Measurements from ENCODE around the gene XYLT1.
"Not testable (repeated sequence)": the region's sequence is repeated elsewhere in the genome, so short reads cannot be mapped to it uniquely, and the experiment has no call there.

Gene XYLT1

DNA sequence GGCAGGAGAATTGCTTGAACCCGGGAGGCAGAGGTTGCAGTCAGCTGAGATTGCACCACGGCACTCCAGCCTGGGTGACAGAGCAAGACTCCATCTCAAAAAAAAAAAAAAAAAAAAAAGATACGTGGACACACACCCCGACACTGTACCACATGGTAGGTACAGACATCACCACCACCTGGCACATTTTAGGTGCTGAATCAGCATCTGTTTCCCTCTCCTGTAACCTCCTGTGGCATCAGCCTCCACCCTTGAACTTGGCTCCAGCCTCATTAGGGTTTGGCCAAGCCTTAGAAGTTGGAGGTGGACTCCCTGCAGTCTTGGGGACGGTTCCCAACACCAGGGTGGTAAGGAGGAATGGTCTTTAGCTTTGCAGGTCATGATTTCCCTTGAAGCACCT lies 46.0 kb downstream of the XYLT1 start:
- DNase-seq, result no peak

DNA sequence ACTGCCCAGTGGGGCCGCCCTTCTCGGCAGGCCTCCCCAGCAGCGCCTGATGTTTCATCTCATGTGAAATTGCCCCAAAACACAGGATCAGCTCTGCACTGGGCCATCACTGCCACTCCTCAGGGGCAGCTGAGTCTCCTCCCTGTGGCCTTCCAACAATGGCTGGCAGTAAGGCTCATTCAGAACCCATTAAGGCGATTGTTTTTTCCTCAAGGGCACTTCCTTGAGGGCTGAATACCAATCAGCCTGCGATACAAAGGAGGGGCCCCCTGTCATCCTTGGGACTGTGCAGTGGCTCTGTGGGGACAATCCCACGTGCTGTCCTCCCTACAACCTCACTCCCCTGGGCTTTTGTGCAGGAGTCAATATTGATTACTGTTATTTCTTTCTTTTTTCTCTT lies 47.5 kb downstream of the XYLT1 start:
- no peak for DNase-seq

DNA sequence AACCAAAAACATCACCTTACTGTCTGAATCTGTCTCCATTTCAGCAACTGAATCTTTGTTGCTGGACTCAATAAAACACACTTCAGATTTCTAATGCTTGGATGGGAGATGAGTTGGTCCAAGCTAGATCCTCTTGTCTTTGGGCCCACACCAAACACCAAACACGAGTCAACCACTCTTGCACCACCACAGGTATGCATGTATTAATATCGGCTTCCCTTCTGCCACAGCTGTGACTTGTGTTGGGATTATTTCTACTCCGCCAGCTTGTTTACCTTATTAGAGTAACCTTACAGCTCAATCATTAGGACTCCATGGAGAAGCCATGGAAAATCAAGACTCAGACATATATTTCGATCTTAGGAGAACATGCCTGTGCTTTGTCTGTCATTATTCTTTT lies 49.9 kb downstream of the XYLT1 start:
- DNase-seq, result no peak

DNA sequence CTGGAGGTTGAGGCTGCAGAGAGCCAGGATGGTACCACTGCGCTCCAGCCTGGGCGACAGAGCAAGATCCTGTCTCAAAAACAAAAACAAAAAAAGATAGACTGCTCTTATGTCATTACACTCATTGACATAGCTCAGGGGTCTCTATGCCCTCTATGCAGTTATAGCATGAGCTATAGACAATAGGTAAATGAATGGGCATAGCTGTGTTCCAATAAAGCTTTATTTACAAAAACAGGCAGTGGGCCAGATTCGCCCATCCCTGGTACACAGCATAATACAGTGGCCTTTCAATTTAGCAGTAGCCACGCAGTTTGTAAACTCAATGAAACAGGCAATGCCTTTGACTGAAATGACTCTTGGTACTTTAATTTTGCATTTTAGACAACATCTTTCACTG lies 51.5 kb downstream of the XYLT1 start:
- no peak for DNase-seq

DNA sequence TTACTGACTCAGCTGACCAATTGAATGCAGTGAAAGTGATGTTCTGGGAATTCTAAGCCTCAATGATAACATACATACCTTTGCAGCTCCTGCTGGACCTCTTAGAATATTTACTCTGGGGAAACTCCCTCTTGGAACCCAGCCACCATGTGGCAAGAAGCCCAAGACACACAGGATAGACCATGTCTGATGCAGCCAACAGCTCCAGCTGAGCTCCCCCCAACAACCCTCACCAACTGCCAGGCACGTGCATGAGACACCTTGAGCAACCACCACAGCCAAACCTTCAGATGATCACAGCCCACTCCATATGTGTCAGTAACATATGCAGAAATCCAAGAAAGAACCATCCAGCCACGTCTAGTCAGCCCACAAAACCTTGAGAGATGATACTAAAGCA lies 53.0 kb downstream of the XYLT1 start:
- no peak for DNase-seq

DNA sequence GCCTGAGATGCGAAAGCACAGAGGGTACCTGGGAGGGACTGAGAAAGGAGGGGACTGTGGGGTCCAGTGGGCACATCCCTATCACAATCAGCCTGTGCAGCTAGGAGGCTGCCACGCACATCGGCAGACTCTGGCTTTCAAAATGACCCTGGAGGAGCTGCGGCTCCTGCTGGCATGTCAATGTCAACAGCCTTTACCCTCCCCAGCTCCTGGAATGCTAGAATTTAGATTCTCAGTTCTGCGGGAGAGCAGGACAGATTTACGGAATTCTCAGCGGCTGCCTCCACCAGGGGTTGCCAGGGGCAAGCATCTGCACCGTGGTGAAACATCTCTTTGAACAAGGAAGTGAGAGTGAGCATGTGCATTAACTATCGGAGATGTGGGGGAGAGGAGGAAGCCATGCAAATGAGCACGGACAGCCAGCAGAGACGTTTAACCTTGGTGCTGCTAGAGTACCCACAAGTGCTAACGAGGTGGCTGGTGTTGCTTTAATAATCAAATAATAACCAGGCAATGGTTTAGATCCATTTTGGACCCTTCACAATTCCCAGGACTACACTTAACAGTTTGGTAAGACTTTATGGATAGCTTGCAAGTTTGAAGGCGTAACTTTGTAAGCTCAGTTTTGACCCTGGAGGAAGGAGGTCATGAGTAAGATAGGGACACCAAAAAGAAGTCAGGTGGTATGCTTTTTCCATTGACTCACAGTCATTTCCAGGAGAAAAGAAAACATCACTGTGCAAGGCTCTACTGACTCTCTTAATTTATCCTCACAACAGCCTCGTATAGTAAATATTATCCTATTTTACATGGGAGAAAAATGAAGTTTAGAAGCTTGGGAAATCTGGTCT lies 54.1 kb downstream of the XYLT1 start:
- DNase-seq, result no peak

DNA sequence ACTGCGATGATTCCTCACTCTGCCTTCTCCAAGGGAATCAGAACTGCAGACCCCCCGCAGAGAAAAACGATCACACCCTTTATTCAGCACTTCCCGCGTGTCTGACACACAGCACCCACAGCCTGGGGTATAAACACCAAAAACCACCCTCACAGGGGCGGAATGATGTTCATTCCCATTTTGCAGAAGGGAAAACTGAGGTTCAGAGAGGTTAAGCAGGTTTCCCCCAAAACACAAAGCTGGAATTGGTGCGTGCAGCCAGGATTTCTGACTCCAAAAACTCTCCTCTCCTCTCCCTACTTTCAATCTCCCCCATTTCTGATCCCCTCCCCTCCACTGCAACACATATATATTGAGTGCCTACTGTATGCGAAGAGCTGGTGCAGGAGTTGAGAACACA lies 55.8 kb downstream of the XYLT1 start:
- DNase-seq, result no peak

DNA sequence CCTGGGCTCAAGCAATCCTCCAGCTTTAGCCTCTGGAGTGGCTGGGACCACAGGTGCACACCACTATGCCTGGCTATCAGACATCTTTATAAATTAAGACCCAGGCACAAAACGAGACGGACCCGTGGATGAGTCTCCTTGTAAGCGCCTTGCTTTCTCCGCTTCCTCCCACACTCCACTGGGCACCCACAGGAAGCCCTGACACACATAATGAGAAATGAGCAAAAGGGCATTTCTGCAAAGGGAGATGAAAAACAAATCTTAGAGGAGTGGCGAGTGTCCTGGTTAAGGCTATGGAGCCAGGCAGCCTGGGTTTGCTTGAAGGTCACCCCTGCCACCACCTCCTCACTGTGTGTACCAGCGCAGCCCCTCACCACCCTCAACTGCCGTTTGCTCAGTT lies 56.3 kb downstream of the XYLT1 start:
- no peak for DNase-seq

DNA sequence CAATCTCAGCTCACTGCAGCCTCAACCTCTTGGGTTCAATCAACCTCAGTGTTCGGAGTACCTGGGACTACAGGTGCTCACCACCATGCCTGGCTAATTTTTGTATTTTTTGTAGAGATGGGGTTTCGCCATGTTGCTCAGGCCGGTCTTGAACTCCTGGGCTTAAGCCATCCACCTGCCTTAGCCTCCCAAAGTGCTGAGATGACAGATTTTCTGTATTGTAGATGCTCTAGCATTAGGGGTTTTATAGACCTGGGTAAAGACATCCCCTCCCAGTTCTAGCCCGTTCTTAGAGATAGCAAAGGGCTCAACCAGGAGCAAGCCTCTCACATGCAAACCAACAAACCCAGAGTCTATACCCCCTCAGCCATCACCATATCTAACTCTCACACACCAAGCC lies 57.3 kb downstream of the XYLT1 start:
- DNase-seq, result no peak

DNA sequence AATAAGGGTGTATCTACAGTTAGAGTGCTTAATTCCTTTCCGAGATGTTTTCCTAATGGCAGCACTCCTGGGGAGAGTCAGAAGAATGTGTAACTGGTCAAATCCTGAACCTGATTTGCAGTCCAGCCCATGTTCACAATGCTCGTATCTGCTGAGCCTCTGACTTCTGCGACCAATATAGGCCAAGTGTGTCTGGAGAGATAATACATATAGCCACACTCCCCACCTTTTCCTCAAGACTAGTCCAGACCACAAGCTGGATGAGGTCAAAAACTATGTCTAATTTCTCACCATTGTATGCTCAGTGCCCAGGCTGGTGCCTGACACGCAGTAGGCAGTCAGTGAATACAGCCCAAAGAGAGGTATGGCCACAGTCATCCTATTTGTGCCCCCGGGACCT lies 58.0 kb downstream of the XYLT1 start:
- no peak for DNase-seq

DNA sequence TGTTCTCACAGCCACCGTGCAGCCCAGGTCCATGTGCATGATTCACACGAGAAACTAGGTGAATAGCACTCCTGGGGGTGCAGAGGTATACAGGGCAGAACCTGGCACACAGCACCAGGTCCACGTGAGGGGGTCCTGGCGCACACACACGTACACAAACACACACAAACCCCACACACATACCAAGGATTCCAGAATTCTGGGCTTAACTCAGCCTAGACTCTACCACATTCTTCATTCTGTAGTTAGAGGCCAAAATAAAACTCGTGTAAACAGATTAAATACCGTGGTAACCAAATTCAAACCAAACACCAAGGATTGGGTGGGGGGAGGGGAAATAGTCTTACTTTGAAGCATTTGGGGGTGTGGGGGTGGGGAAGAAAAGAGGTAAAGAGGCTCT lies 58.5 kb downstream of the XYLT1 start:
- no peak for DNase-seq

DNA sequence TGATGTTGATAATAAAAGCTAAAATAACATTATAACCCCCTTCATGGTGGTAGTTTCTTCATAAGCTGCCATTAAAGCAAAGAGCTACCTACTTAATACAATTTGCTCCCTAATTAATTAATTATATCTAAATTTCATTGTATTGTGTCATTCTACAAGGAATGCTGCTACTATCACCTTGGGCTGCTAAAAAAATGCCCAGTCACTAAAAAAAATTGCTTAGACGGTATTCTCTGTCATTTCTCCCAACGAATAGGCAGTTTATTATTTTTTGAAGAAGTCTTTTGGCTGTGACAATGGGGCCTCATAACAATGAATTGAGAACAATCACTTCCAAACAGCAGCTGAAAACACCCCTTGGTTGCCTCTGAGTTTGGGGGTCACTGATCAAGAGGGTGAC lies 59.5 kb downstream of the XYLT1 start:
- DNase-seq, result no peak

DNA sequence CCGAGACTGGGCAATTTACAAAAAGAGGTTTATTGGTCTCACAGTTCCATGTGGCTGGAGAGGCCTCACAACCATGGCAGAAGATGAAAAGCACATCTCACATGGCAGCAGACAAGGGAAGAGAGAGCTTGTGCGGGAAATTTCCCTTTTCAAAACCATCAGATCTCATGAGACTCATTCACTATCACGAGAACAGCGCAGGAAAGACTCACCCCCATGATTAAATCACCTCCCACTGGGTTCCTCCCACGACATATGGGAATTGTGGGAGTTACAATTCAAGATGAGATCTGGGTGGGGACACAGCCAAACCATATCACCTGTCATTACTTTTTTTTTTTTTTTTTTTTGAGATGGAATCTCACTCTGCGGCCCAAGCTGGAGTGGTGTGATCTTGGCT lies 60.4 kb downstream of the XYLT1 start:
- DNase-seq, result not testable (repeated sequence)

DNA sequence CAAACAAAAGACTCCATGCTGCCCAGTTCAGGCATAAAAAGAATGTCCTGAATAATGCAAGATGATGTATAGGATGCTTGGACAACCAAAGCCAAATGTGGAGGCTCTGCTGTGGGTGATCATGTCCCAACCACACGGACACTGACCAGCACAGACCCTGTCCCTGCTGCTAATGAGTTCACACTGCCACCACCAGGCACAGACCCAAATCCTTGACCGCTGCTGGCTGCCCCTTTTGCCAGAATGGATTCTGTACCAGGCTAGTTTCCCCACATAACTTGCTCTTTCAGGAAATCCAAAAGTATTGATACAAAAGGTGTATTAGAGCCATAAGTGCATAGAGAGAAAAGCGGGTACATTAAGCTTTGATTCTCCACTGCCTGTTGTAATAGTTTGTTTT lies 60.9 kb downstream of the XYLT1 start:
- no peak for DNase-seq

DNA sequence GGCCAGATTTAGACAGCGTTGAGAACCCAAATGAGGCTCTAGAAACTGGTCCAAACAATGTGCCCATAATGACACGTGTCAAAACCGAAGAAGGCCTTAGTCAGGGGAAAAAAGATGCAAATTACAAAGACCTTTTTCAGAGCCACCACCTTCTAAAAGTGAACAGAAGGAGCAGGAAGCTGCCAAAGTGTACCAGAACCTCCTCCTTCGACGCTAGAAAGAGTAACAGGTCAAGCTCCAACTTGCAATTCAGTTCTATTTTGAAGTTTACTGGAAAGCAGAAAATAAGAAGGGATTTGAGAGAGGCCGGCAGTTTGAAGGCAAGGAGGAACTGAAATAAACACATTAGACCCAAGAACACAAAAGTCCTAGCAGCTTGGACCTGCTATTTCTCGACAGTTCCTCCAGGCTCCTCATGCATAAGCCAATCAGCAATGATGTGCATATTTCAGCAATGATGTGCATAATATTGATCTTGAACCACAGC lies 61.8 kb downstream of the XYLT1 start:
- no peak for DNase-seq

DNA sequence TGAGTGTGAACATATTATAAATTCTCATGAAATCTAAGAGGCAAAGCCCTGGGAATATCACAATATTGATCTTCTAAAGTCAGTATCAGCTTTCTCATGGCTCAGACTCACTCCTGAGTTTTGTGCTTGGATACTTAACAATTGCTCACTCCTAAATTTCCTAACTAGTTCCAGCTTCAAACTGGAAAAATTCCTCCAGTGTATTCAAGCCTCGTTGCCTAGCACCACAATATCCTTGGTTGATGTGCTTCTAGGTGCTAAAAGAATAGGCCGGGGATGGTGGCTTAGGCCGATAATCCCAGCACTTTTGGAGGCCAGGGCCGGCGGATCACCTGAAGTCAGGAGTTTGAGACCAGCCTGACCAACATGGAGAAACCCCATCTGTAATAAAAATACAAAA lies 62.5 kb downstream of the XYLT1 start:
- no peak for DNase-seq

DNA sequence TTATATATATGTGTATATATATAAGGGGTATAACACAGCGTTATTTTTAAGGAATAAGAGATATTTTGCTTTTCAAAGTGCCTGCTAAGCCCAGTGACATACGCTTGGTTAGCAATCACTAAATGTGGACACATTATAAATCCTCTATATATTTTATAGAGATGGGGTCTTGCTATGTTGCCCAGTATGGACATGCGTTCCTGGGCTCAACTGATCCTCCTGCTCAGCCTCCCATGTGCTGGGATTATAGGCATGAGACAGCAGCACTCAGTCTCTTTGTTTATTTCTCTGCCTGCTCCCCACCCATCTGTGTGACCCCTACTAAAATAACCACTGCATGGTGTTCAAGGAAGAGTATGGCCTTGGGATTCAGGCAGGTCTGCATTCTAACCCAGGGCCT lies 63.4 kb downstream of the XYLT1 start:
- DNase-seq, result no peak

DNA sequence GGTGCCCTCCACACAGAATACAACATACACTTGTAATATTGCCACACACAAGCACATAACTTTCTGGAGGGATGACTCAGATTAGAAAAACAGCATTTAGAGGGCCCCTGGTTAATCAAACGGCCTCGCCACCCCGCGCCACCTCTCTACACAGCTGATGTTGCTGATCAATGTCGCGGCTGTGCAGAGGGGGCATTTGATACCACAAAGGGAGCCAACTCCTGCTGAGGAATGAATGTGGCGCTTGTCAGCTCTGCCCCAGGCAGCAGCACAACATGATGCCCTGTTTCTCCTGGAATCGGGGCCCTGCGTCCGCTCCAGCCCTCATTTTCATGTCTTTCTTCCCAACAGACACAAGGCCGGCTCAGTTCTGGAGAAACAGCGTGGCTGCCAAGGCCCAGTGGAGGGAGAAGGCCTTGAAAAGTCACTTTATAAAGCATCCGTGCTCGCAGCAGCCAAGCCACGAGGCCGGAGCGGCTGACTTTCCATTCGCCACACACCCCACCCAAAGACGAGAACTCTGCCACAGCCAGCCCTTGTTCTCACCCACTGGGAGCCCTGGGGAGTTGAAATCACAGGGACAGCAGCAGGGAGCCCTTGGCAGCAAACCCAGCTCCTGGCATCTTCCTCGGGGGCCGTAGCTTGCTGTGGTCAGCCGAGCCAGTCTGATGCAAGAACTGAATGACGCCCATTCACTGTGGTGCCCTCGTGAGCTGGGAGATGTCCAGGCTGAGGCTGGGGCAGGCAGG lies 65.6 kb downstream of the XYLT1 start:
- no peak for DNase-seq

DNA sequence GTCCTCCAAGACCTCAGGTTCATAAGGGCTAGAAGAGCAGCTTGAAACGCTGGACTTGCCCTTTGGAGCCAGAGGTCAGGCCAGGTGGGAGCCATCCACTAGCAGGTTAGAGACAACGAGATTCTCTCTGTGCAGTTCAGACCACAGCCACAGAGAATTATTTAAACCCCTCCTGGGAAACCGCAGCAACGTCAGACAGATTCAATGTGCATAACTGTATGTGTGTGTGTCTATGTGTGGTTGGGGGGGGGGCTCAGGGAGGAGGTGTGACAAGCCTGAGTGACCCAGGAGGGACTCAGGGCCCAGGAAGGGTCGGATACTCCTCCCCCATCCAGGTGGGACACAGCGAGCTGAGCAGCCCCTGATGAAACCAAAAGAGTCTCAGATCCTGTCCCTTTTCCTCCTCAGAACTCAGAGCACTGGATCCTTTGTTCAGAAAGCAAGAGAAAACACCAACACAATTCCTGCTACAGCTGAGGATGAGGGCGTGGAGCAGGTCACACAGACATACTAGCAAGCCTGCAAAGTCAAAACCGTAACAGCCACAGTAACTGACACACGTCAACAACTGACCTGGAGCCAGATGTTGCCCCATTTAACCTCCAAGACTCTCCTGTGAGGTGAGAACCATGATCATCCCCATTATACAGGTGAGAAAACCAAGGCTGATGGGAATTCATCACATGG lies 66.8 kb downstream of the XYLT1 start:
- DNase-seq, result no peak

DNA sequence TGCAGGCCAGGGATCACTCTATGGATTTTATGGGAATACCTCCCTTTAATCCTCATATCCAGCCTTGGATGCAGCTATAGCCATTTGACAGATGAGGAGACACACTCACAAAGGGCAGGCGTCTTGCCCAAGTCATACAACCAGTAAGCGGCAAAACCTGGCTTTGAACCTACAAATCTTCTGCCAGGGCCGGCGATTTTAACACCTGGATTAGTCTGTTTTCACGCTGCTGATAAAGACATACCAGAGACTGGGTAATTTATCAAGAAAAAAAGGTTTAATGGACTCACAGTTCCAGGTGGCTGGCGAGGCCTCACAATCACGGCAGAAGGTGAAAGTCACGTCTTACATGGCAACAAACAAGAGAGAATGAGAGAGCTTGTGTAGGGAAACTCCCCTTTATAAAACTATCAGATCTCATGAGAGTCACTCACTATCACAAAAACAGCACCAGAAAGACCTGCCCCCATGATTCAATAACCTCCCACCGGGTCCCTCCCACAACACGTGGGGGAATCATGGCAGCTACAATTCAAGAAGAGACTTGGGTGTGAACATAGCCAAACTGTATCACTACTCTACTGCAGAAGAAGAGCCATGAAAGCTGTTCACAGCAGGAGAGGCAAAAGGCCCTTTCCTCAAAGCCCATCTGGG lies 67.5 kb downstream of the XYLT1 start:
- DNase-seq, result no peak

DNA sequence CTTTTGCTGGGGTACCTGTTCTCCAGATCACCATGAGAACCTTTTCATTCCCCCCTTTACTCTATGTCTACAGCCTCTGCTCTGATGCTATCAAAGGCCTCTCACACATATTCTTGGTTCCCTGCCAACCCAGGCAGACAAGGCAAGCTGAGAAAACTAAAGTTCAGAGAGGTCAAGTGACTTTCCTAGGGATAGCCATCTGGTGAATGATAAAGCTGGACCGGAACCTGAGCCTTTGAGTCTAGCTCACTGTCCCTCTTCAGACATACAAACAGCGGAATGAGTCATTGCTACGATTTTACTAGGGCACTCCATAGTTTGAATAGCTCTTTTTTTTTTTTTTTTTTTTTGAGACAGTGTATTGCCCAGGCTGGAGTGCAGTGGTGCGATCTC lies 73.3 kb downstream of the XYLT1 start:
- DNase-seq, result no peak

DNA sequence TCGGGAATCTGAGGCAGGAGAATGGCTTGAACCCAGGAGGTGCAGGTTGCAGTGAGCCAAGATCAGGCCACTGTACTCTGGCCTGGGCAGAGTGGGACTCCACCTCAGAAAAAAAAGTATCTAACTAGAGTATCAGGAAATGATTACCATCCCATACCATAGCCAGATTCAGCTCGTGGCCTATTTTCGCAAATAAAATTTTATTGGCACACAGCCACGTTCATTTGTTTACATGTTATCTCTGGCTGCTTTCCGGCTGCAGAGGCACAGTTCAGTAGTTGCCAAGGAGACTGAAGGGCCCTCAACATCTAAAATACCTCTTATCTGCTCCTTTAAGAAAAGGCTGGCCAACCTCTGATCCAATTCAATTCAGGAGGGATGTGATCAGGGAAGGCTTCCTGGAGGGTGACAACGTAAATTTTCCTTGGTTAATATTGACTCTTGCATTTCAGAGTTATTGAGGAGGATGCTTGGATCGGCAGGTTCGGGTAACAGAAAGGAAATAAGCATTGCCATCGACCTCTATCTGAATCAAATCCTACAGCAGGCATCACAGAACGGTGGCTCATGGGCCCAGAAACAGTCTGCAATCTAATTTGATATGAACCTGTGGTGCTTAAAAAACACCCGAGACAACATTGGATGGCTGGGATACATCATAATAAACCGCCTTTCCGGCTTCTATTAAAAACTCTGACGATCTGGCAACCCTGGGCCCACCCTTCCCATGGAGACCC lies 73.8 kb downstream of the XYLT1 start:
- no peak for DNase-seq
